T-helper 22 cell (primary cell): Measurements from ENCODE around the gene RNF10.
A peak's percentile ranks its signal among the peaks of the same experiment; 100 is the strongest.
"Not testable (repeated sequence)": the region's sequence is repeated elsewhere in the genome, so short reads cannot be mapped to it uniquely, and the experiment has no call there.

Experiments
- DNase-seq: peaks from one replicate; pipeline ENCODE4 v3.0.0-alpha.2; 2020; ENCODE audit warnings: low read depth

The RNF10 gene

DNA sequence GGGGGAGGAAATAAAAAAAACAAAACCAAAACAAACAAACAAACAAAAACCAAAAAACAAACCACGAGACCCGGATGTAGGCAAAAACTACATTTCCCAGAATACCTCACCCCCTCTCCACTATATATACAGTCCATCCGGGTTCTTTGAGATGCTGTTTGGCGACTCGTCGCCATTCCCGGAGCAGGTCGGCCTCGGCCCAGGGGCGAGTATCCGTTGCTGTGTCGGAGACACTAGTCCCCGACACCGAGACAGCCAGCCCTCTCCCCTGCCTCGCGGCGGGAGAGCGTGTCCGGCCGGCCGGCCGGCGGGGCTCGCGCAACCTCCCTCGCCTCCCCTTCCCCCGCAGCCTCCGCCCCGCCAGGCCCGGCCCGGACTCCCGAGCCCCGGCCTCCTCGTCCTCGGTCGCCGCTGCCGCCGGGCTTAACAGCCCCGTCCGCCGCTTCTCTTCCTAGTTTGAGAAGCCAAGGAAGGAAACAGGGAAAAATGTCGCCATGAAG lies at the start of gene RNF10:
RNF10 (plus strand) TSS at position 154 of the 500 bp plus-strand sequence. CDS start 456 bp downstream, outside the sequence.
- DNase-seq, result peak; percentile 64

DNA sequence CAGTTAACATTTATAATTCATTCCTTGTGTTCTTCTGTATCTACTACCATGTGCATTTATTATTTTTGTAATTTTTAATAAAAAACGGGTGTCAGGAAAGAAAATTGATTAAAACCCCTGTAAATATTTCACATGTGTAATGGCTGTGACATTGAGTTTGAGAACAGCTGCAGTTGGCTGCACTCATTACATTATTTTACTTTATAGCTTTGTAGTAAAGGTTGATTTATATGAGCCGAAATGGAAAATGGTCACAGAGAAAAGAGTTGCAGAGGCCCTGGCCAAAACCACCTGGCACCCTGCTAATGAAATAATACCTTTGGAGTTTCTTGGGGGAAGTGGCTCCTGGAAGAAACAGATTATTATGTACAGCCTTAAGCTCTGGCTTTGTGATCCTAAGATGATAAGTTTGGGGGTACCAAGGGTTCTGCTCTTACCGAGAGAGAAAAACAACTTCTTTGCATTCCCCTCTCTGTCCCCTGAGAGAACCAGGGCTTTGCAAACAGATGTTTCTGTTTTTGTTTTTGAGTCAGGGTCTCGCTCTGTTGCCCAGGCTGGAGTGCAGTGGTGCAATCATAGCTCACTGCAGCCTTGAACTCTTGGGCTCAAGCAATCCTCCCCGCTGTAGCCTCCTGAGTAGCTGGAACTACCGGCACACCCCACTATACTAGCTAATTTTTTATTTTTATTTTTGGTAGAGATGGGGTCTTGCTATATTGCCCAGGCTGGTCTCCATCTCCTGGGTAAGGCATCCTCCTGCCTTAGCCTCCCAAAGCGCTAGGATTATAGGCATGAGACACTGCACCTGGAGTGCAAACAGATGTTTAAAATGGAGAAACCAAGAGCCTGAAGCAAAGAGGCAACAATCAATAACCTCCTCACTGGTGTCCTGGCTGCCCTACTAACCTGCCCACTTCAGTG lies 47.9 kb upstream of the RNF10 start:
- DNase-seq, result no peak

DNA sequence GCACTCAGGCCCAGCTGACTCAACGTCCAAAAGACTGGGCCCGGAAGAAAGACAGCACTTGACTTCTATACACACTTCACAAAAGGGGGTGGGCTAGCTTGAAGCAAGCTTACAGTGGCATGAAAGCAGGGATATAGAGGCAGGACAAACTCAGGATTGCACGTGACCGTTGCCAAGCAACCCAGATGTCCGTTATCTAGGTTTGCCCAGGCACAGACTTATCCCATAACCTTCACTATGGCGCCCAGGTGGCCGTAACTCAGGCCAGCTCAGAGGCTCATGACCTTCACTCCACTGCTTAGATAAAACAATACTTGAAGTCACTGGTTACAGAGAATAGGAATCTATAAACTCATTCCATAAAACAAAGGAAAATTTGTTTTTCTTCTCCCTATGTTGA lies 46.6 kb upstream of the RNF10 start:
- DNase-seq, result not testable (repeated sequence)

DNA sequence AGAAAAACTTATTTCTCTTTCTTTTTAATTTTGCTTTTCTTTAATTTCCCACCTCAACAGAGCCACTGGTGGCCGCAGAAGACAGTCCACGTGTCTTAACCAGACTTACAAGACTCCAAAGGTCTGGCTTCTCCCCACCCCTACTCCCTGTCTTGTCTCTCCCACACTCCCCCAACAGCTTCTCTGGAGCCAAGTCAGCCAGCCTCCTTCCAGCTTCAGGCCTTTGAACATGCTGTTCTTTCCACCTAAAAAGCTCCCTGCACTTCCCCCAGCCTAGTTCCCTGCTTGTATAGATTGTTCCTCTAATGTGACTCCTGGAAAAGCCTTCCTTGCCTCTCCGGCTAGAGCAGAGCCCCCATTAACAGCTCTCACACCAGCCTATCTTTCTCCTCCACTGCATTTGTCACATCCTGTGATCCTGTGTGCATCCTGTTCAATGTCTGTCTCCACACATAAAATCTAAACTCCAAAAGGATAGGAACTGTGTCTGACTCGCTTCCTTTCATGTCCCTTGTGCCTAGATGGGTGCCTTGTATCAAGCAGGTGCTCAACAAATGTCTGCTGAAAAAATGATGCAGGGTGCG lies 46.0 kb upstream of the RNF10 start:
- no peak for DNase-seq

DNA sequence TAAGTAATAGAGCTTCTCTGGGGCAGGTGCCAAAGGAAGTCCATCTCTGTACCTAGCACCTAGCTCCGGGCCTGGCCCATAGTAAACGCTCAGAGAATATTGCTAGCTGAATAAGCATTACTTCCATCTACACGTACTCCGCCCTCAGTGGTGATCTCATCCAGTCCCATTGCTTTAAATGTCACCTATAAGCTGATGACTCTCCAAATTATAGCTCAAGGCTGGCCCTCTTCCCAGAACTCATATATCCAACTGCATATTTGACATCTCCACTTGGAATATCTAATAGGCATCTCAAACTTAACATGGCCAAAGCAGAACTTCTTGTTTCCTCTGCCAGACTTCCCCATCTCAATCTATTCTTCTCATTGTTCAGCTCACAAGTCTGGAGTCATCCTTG lies 45.1 kb upstream of the RNF10 start:
- no peak for DNase-seq

DNA sequence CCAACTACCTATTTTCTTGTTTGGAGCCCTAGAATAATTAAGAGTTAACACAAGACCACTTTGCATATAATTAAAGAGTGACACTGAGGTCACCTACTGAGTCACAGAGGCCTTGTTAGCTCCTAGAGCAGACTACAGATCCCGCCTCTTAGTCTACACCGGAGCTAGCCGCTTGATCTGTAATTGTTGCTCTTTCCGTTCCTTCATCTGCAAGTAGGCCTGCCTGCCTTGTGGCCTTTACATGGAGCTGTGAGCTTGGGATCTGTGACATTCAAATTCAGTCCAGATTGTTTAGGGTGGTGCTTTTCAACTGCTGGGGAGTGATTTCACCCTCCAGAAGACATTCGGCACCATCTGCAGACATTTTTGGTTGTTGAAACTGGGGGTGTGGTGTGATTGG lies 43.8 kb upstream of the RNF10 start:
- DNase-seq, result no peak

DNA sequence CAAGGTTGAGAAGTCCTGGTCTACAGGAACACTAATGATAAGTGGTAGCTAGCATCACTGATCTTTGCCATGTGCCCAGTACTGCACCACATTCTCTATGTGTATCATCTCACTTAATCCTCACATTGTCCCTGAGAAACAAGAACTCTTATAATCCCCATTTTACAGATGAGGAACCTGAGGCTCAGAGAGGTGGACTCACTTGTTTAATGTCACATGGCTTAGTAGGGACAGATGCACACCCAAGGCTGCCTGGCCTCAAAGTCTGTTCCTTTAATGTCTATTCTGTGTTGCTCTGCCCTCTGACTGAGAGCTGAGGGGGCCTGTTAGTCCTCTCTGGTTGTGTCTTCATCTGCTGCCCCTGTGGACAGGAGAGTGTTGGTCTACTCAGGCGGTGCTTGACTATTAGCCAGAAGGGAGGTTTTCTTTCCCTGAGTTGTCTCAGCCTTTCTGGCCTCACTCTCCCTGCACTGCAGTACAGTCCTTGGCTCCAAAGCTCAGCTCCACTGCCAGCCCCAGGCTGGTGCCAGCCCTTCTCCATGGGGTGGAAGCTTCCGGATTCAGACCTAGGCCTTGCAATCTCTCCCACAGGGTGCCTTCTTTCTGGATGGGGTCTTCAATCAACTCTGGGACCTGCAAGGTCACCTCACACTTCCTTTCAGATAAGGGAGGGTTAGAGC lies 43.2 kb upstream of the RNF10 start:
- DNase-seq, result no peak

DNA sequence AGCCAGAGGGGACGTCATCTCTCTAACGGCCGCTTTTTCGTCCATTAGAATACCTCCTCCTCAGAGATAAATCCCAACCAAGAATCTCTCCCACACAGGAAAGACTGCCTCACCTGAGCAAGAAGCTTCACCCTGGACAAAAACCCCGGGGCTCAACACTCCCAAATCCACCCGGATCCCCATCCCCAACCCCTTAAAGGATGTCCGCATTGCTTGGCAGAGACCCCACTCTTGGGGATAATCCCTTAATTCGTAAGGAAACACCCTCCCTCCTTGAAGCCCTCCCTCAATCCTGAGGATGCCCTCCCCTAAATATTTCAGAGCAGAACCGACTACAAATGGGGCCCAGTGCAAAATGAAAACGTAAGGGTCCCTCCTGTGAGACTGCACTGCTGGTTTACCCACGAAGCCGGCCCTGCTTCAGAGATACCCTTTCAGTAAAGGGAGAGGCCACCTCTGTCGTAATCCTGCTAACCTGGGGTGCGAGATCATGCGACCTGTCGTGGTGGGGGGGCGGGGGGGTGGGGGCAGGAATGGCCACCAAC lies 38.9 kb upstream of the RNF10 start:
- DNase-seq, result no peak

DNA sequence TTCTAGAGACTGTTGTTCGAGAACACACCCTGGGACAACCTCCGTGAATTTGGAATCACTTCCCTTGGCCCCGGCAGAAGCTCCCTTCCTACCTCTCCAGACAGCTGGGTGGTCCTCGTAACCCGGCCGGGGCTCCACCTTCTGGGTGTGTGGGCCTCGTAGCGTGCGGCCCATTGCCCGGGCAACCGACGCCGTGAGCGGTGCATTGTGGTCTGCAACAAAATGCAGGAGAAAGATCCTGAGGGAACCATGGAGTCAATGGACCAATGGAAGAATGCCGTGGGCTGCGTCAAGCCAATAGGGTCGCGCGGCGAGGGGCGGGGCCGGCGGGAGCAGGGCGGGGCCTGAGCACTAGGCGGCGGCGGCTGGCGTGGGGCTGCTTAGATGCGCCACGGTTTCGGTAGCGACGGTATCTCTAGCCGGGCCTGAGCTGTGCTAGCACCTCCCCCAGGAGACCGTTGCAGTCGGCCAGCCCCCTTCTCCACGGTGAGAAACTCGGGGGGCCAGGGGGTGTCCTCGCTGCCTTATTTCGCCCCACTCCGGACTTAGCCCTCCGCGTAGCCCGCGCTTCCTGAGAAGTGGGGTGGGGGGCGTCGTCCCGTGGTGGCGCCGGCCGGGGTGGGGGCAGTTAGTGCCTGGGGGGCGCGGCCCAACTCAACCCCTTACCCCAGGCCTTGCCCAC lies 38.3 kb upstream of the RNF10 start, which contains the start of gene DYNLL1:
DYNLL1 (plus strand) TSS at position 383 of the 682 bp plus-strand sequence. CDS start 309 bp downstream, outside the sequence.
- peak; percentile 92 for DNase-seq

DNA sequence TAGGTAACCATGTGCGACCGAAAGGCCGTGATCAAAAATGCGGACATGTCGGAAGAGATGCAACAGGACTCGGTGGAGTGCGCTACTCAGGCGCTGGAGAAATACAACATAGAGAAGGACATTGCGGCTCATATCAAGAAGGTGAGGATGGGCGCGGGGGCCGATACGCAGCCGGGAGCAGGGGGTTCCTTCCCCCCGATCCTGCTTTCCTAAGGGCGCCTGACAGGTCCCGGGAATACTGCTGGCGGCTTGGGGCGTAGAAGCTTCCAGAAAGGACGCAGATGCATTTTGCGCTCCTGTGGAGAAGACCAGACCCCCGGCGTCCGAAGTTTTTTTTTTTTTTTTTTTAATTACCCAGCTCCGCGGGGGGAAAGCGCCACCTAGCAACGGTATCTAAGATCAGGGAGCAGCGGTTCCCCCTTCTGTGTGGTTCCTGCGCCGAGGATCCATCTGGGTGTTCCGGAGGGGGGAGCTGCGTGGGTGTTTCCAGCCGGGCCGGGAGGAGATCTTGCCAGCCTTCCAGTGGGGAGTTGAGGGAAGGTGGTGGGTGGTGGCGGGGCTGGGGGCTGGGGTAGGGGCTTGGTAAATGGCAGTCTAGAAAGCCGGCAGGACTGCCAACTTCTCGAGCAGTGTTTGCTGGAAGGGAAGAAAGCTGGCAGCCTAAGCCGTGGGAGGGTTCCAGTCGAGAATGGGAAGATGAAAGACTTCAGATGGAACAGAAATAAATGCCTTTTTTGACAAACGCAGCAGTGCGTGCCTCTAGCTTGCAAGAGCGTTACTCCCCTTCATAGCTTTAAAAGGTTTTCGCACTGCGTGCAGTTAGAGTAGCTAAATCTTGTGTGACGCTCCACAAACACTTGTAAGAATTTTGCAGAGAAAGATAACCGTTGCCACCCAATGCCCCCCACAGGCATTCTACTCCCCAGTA lies 37.5 kb upstream of the RNF10 start:
- peak; percentile 48 for DNase-seq

DNA sequence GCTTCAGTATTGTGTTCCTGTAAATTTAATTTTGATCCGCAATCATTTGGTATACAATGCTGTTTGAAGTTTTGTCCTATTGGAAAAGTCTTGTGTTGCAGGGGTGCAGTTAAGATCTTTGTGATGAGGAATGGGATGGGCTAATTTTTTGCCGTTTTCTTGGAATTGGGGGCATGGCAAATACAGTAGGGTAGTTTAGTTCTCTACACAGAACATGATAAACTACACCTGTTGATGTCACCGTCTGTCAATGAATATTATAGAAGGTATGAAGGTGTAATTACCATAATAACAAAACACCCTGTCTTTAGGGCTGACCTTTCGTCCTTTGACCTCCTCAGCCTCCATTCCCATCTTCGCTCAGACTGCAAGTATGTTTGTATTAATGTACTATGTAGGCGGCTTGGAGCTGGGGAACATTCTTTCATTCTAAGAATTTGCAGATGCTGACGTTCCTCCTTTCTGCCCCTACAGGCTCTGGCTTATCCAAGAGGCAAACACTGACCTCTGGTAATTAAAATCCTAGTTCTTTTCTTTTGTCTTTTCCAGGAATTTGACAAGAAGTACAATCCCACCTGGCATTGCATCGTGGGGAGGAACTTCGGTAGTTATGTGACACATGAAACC lies 36.5 kb upstream of the RNF10 start:
- DNase-seq, result no peak

DNA sequence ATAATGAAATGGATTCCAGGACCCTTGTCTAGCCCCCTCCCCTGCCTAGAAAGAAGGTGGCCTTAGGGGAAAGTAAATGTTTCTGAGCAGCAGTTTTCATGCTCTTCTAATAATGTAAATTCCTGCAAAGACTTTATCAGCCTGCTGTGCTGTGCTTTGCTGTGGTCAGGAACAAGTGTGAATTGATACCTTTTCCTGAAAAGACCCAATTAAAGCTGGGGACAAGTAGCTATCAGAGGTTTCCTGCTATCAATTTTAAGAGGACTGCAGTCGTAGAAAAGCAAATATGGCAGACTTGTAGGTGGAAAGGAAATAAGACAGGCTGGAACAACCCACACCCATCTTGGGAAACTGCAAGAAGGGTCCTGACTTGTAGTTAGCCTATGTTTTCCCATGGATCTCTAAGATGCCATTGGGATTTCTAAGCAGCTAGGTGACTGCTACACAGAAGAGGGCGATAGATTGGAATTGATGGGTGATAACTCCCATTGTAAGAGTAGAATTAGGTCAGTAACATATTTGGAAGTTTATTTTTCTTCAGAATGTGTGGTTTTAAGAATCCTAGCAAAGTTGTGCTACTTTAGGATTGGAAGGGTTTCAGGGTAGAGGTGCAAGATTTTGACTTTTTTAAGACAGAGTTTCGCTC lies 35.2 kb upstream of the RNF10 start:
- no peak for DNase-seq

DNA sequence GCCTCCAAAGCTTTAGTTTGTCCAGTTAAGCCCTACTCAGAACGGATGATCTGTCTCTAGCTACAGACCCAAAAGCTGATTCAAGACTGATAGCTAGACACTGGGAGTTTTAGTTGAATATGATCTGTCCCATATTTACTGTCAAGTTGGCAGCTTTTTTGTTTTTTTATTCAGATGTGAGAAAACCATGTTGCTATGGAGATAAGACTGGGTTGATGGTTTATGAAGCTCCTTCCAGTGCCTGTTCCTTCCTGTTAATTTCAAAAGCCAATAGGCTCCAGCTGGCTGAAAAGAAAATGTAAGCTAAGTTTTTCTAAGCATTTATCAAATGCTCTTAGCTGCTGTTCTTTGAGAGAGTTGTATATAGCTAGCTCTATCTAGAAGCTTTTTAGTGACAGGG lies 33.6 kb upstream of the RNF10 start:
- no peak for DNase-seq

DNA sequence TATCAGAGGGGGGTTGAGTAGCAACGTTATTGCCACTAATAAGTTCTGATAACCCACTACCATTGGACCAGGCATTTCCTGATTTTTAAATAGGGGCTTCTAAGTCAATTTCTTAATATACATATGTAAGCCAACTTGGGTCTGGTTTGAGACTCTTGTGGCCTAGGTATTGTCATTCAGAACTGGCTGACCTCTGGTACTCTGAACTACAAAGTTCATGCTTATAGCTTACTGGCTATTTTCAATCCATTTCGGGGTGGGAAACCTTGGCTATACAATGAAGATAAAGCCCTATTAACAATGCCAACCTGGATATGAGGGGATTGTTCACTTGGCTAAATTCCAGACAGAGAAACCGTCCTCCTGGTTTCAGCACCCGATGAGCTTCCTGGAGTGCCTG lies 29.6 kb upstream of the RNF10 start:
- DNase-seq, result no peak

DNA sequence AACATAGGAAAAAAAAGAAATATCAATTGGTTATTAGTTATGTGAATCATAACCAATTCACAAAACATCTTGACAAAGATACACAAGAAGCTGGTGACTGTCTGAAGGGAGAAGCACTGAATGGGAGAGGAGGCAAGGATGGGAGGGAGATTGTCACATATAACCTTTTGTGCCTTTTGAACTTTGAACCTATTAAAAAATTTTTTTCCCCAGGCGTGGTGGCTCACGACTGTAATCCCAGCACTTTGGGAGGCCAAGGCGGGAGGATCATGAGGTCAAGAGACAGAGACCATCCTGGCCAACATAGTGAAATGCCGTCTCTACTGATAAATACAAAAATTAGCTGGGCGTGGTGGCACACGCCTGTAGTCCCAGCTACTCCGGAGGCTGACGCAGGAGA lies 25.6 kb upstream of the RNF10 start:
- no peak for DNase-seq

DNA sequence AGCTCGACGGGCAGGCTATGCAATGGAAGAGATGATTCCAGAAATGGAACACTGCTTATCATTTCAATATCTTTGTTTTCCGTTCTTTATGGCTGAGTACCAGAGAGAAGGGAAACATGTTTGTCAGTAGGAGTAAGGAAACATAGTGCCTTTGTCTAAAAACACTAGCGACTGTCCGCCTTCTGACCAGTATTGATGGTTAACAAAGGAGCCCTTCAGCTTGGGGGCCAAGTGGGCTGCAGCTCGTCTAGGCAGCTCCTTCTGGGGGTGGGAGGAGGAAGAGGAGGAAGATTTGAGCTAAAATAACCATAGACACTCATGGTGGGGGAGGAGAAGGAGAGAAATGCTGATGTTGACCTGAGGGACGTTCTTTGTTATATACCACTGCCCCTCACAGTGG lies 20.2 kb upstream of the RNF10 start:
- no peak for DNase-seq

DNA sequence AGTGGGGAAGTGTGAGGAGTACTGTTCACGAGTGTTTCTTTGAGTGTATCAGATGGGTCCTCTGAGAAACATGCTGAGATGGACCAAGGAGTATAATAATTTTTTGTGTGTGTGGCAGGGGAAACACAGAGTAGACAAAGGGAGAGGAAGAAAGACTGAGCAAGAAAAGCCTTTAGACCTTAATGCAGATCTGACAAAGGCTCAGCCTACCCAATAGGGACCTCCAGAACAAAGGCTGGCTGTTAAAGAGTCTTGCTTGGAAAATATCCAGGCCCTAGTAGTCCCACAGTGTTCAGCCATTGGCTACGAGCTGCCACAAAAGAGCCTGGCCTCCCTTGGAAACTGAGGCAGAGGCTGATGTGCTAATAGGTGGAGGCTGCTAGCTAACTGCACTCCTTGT lies 18.7 kb upstream of the RNF10 start:
- DNase-seq, result no peak

DNA sequence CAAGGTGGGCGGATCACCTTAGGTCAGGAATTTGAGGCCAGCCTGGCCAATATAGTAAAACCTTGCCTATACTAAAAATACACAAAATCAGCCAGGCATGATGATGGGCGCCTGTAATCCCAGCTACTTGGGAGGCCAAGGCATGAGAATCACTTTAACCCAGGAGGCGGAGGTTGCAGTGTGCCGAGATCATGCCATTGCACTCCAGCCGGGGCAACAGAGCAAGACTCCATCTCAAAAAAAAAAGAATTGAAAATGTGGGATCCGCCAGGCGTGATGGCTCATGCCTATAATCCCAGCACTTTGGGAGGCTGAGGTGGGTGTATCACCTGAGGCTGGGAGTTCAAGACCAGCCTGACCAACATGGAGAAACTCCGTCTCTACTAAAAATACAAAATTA lies 14.8 kb upstream of the RNF10 start:
- DNase-seq, result not testable (repeated sequence)

DNA sequence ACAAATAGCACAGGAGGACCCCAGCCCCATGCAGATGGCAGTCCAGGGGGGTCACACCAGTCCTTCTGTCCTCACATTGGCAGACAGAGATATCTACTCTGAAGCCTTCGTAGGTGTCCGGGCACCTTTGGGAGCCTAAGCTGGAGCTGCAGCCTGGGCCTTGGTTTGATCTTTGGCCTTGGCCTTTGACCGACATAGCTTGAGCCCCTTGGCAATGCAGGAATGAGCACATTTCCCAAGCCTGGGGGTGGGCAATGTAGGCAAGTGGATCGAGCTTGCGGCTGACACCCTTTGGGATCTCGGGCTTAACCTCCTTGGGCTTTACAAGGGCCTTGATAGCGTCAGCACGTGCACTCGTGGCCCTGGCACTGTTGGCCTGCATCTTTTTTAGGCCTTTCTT lies 11.6 kb upstream of the RNF10 start:
- DNase-seq, result no peak
